ENCODE measurements around the gene ZNF830. TPM values are rescaled to one million over a fixed set of nuclear protein-coding genes. Genes with fewer than 3 reads are reported as not detected.
"Not testable (repeated sequence)": the region's sequence is repeated elsewhere in the genome, so short reads cannot be mapped to it uniquely, and the experiment has no call there.

The ZNF830 gene
- polyA plus RNA-seq, 3 donors, result 21.7 to 25.8 (median 25.0) TPM

- peak in 8 of 11 donors; percentile 50 to 77 (median 70) for DNase-seq (ENCODE audit: extremely low read depth in 1 of 11, low read depth in 9 of 11, low spot score in 4 of 11)
These were observed 19.6 kb downstream of the ZNF830 start for GRCh38 chr17:34980681-34981537.

- peak in 2 of 11 donors; percentile 9 to 30 for DNase-seq (ENCODE audit: extremely low read depth in 1 of 11, low read depth in 9 of 11, low spot score in 4 of 11)
These were observed 20.4 kb downstream of the ZNF830 start for GRCh38 chr17:34981538-34982241.

- DNase-seq (ENCODE audit: extremely low read depth in 1 of 11, low read depth in 9 of 11, low spot score in 4 of 11), result no peak
These were observed 25.9 kb downstream of the ZNF830 start for GRCh38 chr17:34987232-34987631.

- DNase-seq (ENCODE audit: extremely low read depth in 1 of 11, low read depth in 9 of 11, low spot score in 4 of 11), result no peak
These were observed 27.3 kb downstream of the ZNF830 start for GRCh38 chr17:34988644-34989043.

- DNase-seq (ENCODE audit: extremely low read depth in 1 of 11, low read depth in 9 of 11, low spot score in 4 of 11), result no peak
These were observed 28.1 kb downstream of the ZNF830 start for GRCh38 chr17:34989473-34989872.

- DNase-seq (ENCODE audit: extremely low read depth in 1 of 11, low read depth in 9 of 11, low spot score in 4 of 11), result no peak
These were observed 29.6 kb downstream of the ZNF830 start for GRCh38 chr17:34990921-34991365.

- DNase-seq (ENCODE audit: extremely low read depth in 1 of 11, low read depth in 9 of 11, low spot score in 4 of 11), result no peak
These were observed 30.3 kb downstream of the ZNF830 start for GRCh38 chr17:34991606-34992005.

GRCh38 chr17:34993031-34993430, 31.7 kb downstream of the ZNF830 start:
- DNase-seq (ENCODE audit: extremely low read depth in 1 of 11, low read depth in 9 of 11, low spot score in 4 of 11), result no peak

GRCh38 chr17:34996422-34997285, 35.3 kb downstream of the ZNF830 start:
- DNase-seq (ENCODE audit: extremely low read depth in 1 of 11, low read depth in 9 of 11, low spot score in 4 of 11), result no peak

GRCh38 chr17:34997355-34997862, 36.1 kb downstream of the ZNF830 start:
- DNase-seq (ENCODE audit: extremely low read depth in 1 of 11, low read depth in 9 of 11, low spot score in 4 of 11), result peak; percentile 55 to 86 (median 69)

- DNase-seq (ENCODE audit: extremely low read depth in 1 of 11, low read depth in 9 of 11, low spot score in 4 of 11), result peak in 1 of 11 donors; percentile 27
These were observed 36.9 kb downstream of the ZNF830 start for GRCh38 chr17:34998205-34998604.

- DNase-seq (ENCODE audit: extremely low read depth in 1 of 11, low read depth in 9 of 11, low spot score in 4 of 11), result no peak
These were observed 38.1 kb downstream of the ZNF830 start for GRCh38 chr17:34999456-34999855.

GRCh38 chr17:35000965-35001364, 39.6 kb downstream of the ZNF830 start:
- not testable (repeated sequence) for DNase-seq (ENCODE audit: extremely low read depth in 1 of 11, low read depth in 9 of 11, low spot score in 4 of 11)

- no peak for DNase-seq (ENCODE audit: extremely low read depth in 1 of 11, low read depth in 9 of 11, low spot score in 4 of 11)
These were observed 40.2 kb downstream of the ZNF830 start for GRCh38 chr17:35001549-35001948.

GRCh38 chr17:35002876-35003551, 41.7 kb downstream of the ZNF830 start:
- DNase-seq (ENCODE audit: extremely low read depth in 1 of 11, low read depth in 9 of 11, low spot score in 4 of 11), result no peak

GRCh38 chr17:35003778-35004177, 42.4 kb downstream of the ZNF830 start:
- DNase-seq (ENCODE audit: extremely low read depth in 1 of 11, low read depth in 9 of 11, low spot score in 4 of 11), result no peak

GRCh38 chr17:35006345-35006744, 45.0 kb downstream of the ZNF830 start:
- no peak for DNase-seq (ENCODE audit: extremely low read depth in 1 of 11, low read depth in 9 of 11, low spot score in 4 of 11)

- DNase-seq (ENCODE audit: extremely low read depth in 1 of 11, low read depth in 9 of 11, low spot score in 4 of 11), result no peak
These were observed 45.6 kb downstream of the ZNF830 start for GRCh38 chr17:35006961-35007360.

- DNase-seq (ENCODE audit: extremely low read depth in 1 of 11, low read depth in 9 of 11, low spot score in 4 of 11), result no peak
These were observed 48.8 kb downstream of the ZNF830 start for GRCh38 chr17:35010093-35010492.
